Endothelial cell of umbilical vein (primary cell): ENCODE measurements around the gene CDCP1. TPM values are rescaled to one million over a fixed set of nuclear protein-coding genes. Genes with fewer than 3 reads are reported as not detected.

Experiments used
- BruUV-seq: library from RNA; stranded (reverse); fragments of 400-500 nt; replicated peaks from 2 replicates; lab custom pipeline; 2021; lab: Mats Ljungman, UMichigan
- CTCF ChIA-PET: fragments of 300-600, 350-600 bp; sonication (Branson Sonifier 250); formaldehyde crosslinking; loops from one replicate; lab custom pipeline; 2021; ENCODE audit warnings: antibody characterized with exemption, inconsistent platforms; lab: Charles Lee
- POLR2A ChIA-PET: fragments of 300-600, 350-600 bp; sonication (Branson Sonifier 250); formaldehyde crosslinking; loops from one replicate; lab custom pipeline; 2021; ENCODE audit warnings: antibody characterized with exemption, inconsistent platforms; lab: Charles Lee
- DNase-seq: peaks from one replicate; pipeline ENCODE4 v3.0.0-alpha.2; 2011; ENCODE audit warnings: low read depth, low spot score
- FAIRE-seq: peaks from 2 replicates; lab custom pipeline; 2011; peaks lifted over from hg19 to GRCh38; lab: Jason Lieb, UNC
- H2AFZ ChIP-seq: 2 replicates; pipeline ENCODE4 v1.6.0; 2012; ENCODE audit warnings: low read depth, low read length, control low read depth, inconsistent platforms
- H3K27ac ChIP-seq: 2 replicates; pipeline ENCODE4 v1.5.1; 2011; ENCODE audit warnings: low read depth, mild to moderate bottlenecking, control low read depth, low read length, moderate library complexity; ENCODE audit not compliant: insufficient read depth
- H3K27me3 ChIP-seq, 2 experiments: 2 replicates each; pipeline versions ENCODE4 v1.6.0 to v1.6.1; 2011; ENCODE audit warnings: low read length in 2 of 2, mixed read lengths in 1 of 2; ENCODE audit not compliant: control insufficient read depth in 2 of 2, insufficient read depth in 2 of 2
- H3K36me3 ChIP-seq, 2 experiments: 2 replicates in 1 of 2; 3 replicates in 1 of 2; pipeline ENCODE4 v1.5.1; 2011; ENCODE audit warnings: low read length in 2 of 2, mild to moderate bottlenecking in 1 of 2, moderate library complexity in 1 of 2; ENCODE audit not compliant: control insufficient read depth in 2 of 2, insufficient read depth in 2 of 2; ENCODE audit errors: extremely low read depth in 1 of 2
- H3K4me1 ChIP-seq: 3 replicates; pipeline ENCODE4 v1.5.1; 2011; ENCODE audit warnings: mild to moderate bottlenecking, low read length; ENCODE audit not compliant: control insufficient read depth, insufficient read depth; ENCODE audit errors: extremely low read depth
- H3K4me2 ChIP-seq: 2 replicates; pipeline ENCODE4 v1.6.1; 2011; ENCODE audit warnings: low read length, control low read depth, mixed read lengths; ENCODE audit not compliant: insufficient read depth
- H3K4me3 ChIP-seq, 3 experiments: fragments of 200-600 bp in 1 of 3; sonication (generic), shearing (Covaris generic) in 1 of 3; replicated peaks in 1 of 3; 2 replicates each; pipeline ENCODE4 v1.5.1; 2011 to 2016; ENCODE audit warnings: control low read depth in 3 of 3, low read length in 3 of 3, mild to moderate bottlenecking in 2 of 3, inconsistent platforms in 1 of 3, low read depth in 1 of 3, moderate library complexity in 1 of 3; ENCODE audit not compliant: insufficient read depth in 1 of 3
- H3K79me2 ChIP-seq: 2 replicates; pipeline ENCODE4 v1.6.0; 2012; ENCODE audit warnings: low read length, inconsistent platforms; ENCODE audit not compliant: control insufficient read depth, insufficient read depth
- H3K9ac ChIP-seq: replicated peaks from 2 replicates; pipeline ENCODE3; 2011; ENCODE audit warnings: low read length, control low read depth; ENCODE audit not compliant: insufficient read depth; ENCODE audit errors: extremely low read depth
- H3K9me1 ChIP-seq: replicated peaks from 3 replicates; pipeline ENCODE4 v1.6.0; 2011; ENCODE audit warnings: mild to moderate bottlenecking, low read length; ENCODE audit not compliant: control insufficient read depth, insufficient read depth; ENCODE audit errors: extremely low read depth
- H3K9me3 ChIP-seq: replicated peaks from 2 replicates; pipeline ENCODE4 v1.5.1; 2012; ENCODE audit warnings: low read length, inconsistent platforms; ENCODE audit not compliant: control insufficient read depth, insufficient read depth
- H4K20me1 ChIP-seq: replicated peaks from 2 replicates; pipeline ENCODE3; 2011; ENCODE audit warnings: mild to moderate bottlenecking, low read length; ENCODE audit not compliant: control insufficient read depth, insufficient read depth; ENCODE audit errors: extremely low read depth
- CTCF ChIP-seq, 2 donors: IDR thresholded peaks; 1 replicate in 1 of 2; 2 replicates in 1 of 2; pipeline ENCODE4 v1.5.1; 2011; ENCODE audit warnings: low read length in 2 of 2, mild to moderate bottlenecking in 2 of 2, moderate library complexity in 2 of 2, control low read depth in 1 of 2, inconsistent platforms in 1 of 2, low read depth in 1 of 2; ENCODE audit not compliant: insufficient read depth in 1 of 2; ENCODE audit errors: extremely low read depth in 1 of 2
- EZH2 ChIP-seq: IDR thresholded peaks from 2 replicates; pipeline ENCODE4 v1.6.1; 2012; ENCODE audit warnings: borderline replicate concordance, low read depth, mild to moderate bottlenecking, moderate library complexity, low read length, inconsistent platforms; ENCODE audit not compliant: severe bottlenecking
- FOS ChIP-seq: IDR thresholded peaks from 2 replicates; pipeline ENCODE4 v1.6.1; 2011; ENCODE audit warnings: mild to moderate bottlenecking, low read length, moderate library complexity, borderline replicate concordance; ENCODE audit not compliant: insufficient read depth
- GATA2 ChIP-seq: IDR thresholded peaks from 2 replicates; pipeline ENCODE4 v1.7.0; 2011; ENCODE audit warnings: low read depth, mild to moderate bottlenecking, moderate library complexity, mixed read lengths, low read length; ENCODE audit not compliant: insufficient read length, insufficient read depth
- JUN ChIP-seq: IDR thresholded peaks from 2 replicates; pipeline ENCODE4 v1.6.1; 2011; ENCODE audit warnings: borderline replicate concordance, low read depth; ENCODE audit not compliant: insufficient read length, insufficient read depth
- MAX ChIP-seq: IDR thresholded peaks from 2 replicates; pipeline ENCODE4 v1.6.1; 2011; ENCODE audit not compliant: insufficient read depth, insufficient read length
- MYC ChIP-seq: IDR thresholded peaks from one replicate; pipeline ENCODE4 v1.6.1; 2011; ENCODE audit warnings: mild to moderate bottlenecking, low read depth, low read length
- POLR2A ChIP-seq: IDR thresholded peaks from 2 replicates; pipeline ENCODE4 v1.6.1; 2012; ENCODE audit warnings: low read depth, mild to moderate bottlenecking, control low read depth, low read length
- POLR2AphosphoS5 ChIP-seq: IDR thresholded peaks from 2 replicates; pipeline ENCODE4 v1.6.1; 2012; ENCODE audit warnings: low read depth, mild to moderate bottlenecking, control low read depth, low read length, moderate library complexity; ENCODE audit not compliant: insufficient read depth
- dilution Hi-C: fragments of 300-500 bp; cut with MboI; formaldehyde crosslinking; loops from one replicate; pipeline ENCODE4 v1.15.0; 2019; ENCODE audit warnings: low sequenced_read_pairs; ENCODE audit not compliant: extremely low pct_ligation_motif_present
- intact Hi-C: fragments of 100-400 bp; cut with micrococcal nuclease; formaldehyde crosslinking; loops from one replicate; pipeline ENCODE4 v1.10.0; 2022
- polyA plus RNA-seq, 4 experiments: library from polyadenylated mRNA; depleted of rRNA in 3 of 4; stranded (reverse) in 3 of 4; unstranded in 1 of 4; fragments of >200 nt; gene quantifications; 2 replicates each; pipeline versions ENCODE4 v1.2.1 to v1.2.3, GENCODE V29; 2011 to 2012; ENCODE audit warnings: missing spikeins in 1 of 4
- total RNA-seq: library from RNA; stranded (reverse); gene quantifications from 2 replicates; pipeline ENCODE4 v1.2.3, GENCODE V29; 2021

The CDCP1 gene
- total and polyA plus RNA-seq, 2 donors (not counting 3 experiments of a cell fraction or from before 2014, with no cell fraction given), result 0.01 to 0.22 TPM

- no peaks in the 10 kb centered on the region for H3K79me2 ChIP-seq
- H3K4me3 ChIP-seq, result no peak overlapping the region
- peaks cover 4 to 5% of the 10 kb centered on the region in 2 experiments for H3K27me3 ChIP-seq
- DNase-seq (no peak), FAIRE-seq (no peak)
- H3K9ac ChIP-seq, result no peak overlapping the region
- CTCF ChIA-PET, result no interaction called here
- no peak overlapping the region for H3K4me2 ChIP-seq
- intact Hi-C loops, result no loop called here
- dilution Hi-C loops, result no loop called here
- H3K9me3 ChIP-seq, result no peaks in the 10 kb centered on the region
- POLR2A ChIA-PET, result no interaction called here
- no peak overlapping the region for H3K27ac ChIP-seq
- TF ChIP-seq GATA2 (no peak), POLR2AphosphoS5 (no peak), MYC (no peak), MAX (no peak), JUN (no peak), POLR2A (no peak), FOS (no peak), EZH2 (no peak), CTCF (IDR thresholded peaks at IDR 0.05; ENCODE audit: extremely low read depth in 1 of 2, insufficient read depth in 1 of 2, low read depth in 1 of 2, low read length in 2 of 2) (no peak)
- no peaks in the 10 kb centered on the region for H3K9me1 ChIP-seq
- no peaks in the 10 kb centered on the region for H4K20me1 ChIP-seq
- H3K36me3 ChIP-seq, result no peaks in the 10 kb centered on the region
- no peak overlapping the region for H2AFZ ChIP-seq
- no TSS peak for BruUV-seq
- peaks cover 7% of the 10 kb centered on the region for H3K4me1 ChIP-seq
Observed at GRCh38 chr3:45103334-45103733, 42.8 kb downstream of the CDCP1 start.
